ENCODE measurements around the gene ZNF366. TPM values are rescaled to one million over a fixed set of nuclear protein-coding genes. Genes with fewer than 3 reads are reported as not detected.

Gene ZNF366
- total RNA-seq, 4 donors from 2014 or later, result 0.29 to 20.5 (median 12.1) TPM

DNA sequence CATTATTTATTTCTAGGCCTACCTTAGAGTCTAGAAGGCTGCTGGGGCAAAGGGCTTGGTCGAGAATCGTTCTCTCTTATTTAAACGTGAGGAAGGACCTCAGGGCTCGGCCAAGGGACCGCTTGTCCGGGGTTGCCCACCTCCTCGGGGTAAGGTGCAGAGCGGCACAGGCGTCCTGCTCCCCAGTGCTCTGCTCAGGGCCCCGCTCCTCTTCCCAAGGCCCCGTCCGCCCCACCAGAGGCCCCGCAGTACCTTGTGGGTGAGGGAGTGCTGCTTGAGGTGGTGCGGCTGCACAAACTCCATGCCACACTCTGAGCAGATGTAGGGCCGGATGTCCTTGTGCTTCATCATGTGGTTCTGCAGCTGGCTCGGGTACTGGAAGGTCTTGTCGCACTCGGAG, 47.3 kb downstream of the ZNF366 start:
- Histone ChIP-seq H3K27me3 (no peaks in the 10 kb centered on the region), H3K9me3 (no peaks in the 10 kb centered on the region), H3K27ac (no peak overlapping the region), H3K36me3 (no peaks in the 10 kb centered on the region), H3K4me3 (no peak overlapping the region), H3K4me1 (no peaks in the 10 kb centered on the region)
- no peak for DNase-seq
- intact Hi-C loops (cut with DNase I; ENCODE audit: low total_unique reads), result no loop called here
- TF ChIP-seq CTCF (IDR thresholded peaks at IDR 0.05), result no peak
- TF ChIP-seq POLR2A (IDR thresholded peaks at IDR 0.05), result no peak

DNA sequence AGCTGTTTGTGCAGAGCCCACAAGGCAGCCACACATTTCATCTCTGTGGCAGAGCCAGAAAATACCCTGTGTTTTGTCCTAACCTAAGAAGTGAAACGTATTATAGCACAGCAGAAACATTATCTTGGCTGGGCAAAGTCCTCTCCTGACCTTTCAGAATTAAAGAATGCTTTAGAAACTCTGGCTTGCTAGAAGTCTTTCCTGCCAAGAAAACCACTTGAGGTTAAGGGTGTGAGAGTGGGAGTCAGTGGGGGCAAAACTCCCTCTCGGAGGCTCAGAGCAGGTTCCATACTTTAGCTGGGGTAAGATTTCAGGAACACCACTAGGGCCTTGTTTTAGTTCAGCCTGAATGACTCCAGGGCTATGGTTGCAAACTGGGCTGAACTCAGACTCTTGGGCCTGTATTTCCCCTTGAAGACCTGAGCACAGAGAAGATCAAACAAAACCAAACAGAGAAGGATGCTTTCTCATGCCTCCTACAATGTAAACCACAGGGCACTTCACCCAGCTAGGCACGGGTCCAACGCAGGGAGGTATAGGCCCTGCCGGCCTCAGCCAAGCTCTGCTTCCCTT, 48.0 kb downstream of the ZNF366 start:
- H3K9me3 ChIP-seq, result no peaks in the 10 kb centered on the region
- H3K4me1 ChIP-seq, result no peaks in the 10 kb centered on the region
- no peak overlapping the region for H3K4me3 ChIP-seq
- no peaks in the 10 kb centered on the region for H3K36me3 ChIP-seq
- intact Hi-C loops (cut with DNase I; ENCODE audit: low total_unique reads), result no loop called here
- DNase-seq, result no peak
- no peaks in the 10 kb centered on the region for H3K27me3 ChIP-seq
- peak overlapping the region in 1 of 2 donors; percentile 28 for H3K27ac ChIP-seq
- TF ChIP-seq CTCF (IDR thresholded peaks at IDR 0.05) (no peak), POLR2A (IDR thresholded peaks at IDR 0.05) (no peak)

- Histone ChIP-seq H3K4me3 (no peak overlapping the region), H3K27me3 (no peaks in the 10 kb centered on the region), H3K4me1 (peaks cover 0 to under 1% of the 10 kb centered on the region in 2 donors), H3K27ac (no peak overlapping the region), H3K9me3 (no peaks in the 10 kb centered on the region), H3K36me3 (no peaks in the 10 kb centered on the region)
- intact Hi-C loops (cut with DNase I; ENCODE audit: low total_unique reads), result no loop called here
- no peak for DNase-seq
- TF ChIP-seq CTCF (IDR thresholded peaks at IDR 0.05) (no peak), POLR2A (IDR thresholded peaks at IDR 0.05) (no peak)
Observed at GRCh38 chr5:72458407-72458806, 48.8 kb downstream of the ZNF366 start.

- H3K27ac ChIP-seq, result peak overlapping the region in 1 of 2 donors; percentile 0
- no peak for DNase-seq
- intact Hi-C loops (cut with DNase I; ENCODE audit: low total_unique reads), result no loop called here
- TF ChIP-seq POLR2A (IDR thresholded peaks at IDR 0.05) (no peak), CTCF (IDR thresholded peaks at IDR 0.05) (no peak)
- H3K9me3 ChIP-seq, result no peaks in the 10 kb centered on the region
- no peaks in the 10 kb centered on the region for H3K36me3 ChIP-seq
- peaks cover 0 to 4% of the 10 kb centered on the region in 2 donors for H3K4me1 ChIP-seq
- H3K4me3 ChIP-seq, result no peak overlapping the region
- no peaks in the 10 kb centered on the region for H3K27me3 ChIP-seq
Observed at GRCh38 chr5:72457491-72457890, 49.7 kb downstream of the ZNF366 start.

- no peak overlapping the region for H3K27ac ChIP-seq
- intact Hi-C loops (cut with DNase I; ENCODE audit: low total_unique reads), result no loop called here
- H3K4me1 ChIP-seq, result peaks cover 0 to 11% of the 10 kb centered on the region in 2 donors
- DNase-seq, result no peak
- H3K4me3 ChIP-seq, result no peak overlapping the region
- no peaks in the 10 kb centered on the region for H3K36me3 ChIP-seq
- TF ChIP-seq POLR2A (IDR thresholded peaks at IDR 0.05) (no peak), CTCF (IDR thresholded peaks at IDR 0.05) (no peak)
- H3K27me3 ChIP-seq, result no peaks in the 10 kb centered on the region
- no peaks in the 10 kb centered on the region for H3K9me3 ChIP-seq
Observed at GRCh38 chr5:72456391-72457074, 50.7 kb downstream of the ZNF366 start.

All from uterus (tissue), 4 donors.